GM12878 (cell line): ENCODE results near the gene PCP2. TPM values are rescaled to one million over a fixed set of nuclear protein-coding genes. Genes with fewer than 3 reads are reported as not detected.

Experiments used
- EED ChIP-seq: sonication (generic); IDR thresholded peaks from 2 replicates; pipeline ENCODE4 v1.6.1; 2016; ENCODE audit warnings: antibody characterized with exemption, low read depth
- RAD51 ChIP-seq: fragments of 450-650 bp; IDR thresholded peaks from 2 replicates; pipeline ENCODE4 v1.6.1; 2016; ENCODE audit warnings: moderate library complexity, mild to moderate bottlenecking, inconsistent platforms
- WRNIP1 ChIP-seq: IDR thresholded peaks from 2 replicates; pipeline ENCODE4 v1.6.1; 2011; ENCODE audit warnings: low read depth, low read length, improper control_type of control experiment, borderline replicate concordance
- polyA plus RNA-seq, 11 experiments: library from polyadenylated mRNA; depleted of rRNA in 4 of 11; unstranded in 6 of 11; stranded (reverse) in 5 of 11; fragments of >200 nt; fragmentation: Nextera tagmentation in 4 of 11; fragmentation: Illumina TruSeq in 1 of 11; extraction: Ambion mirVana in 4 of 11; extraction: Trizol in 1 of 11; gene quantifications; 1 replicate in 1 of 11; 2 replicates in 10 of 11; pipeline versions ENCODE4 v1.2.1 to v1.2.3, GENCODE V29; 2011 to 2016; ENCODE audit warnings: inconsistent platforms in 2 of 11, missing spikeins in 2 of 11, low read depth in 1 of 11
- total RNA-seq, 4 experiments: library from RNA; depleted of rRNA in 3 of 4; stranded (reverse); fragments of >200 nt in 3 of 4; fragmentation: Illumina TruSeq in 1 of 4; extraction: Trizol in 1 of 4; gene quantifications; 2 replicates each; pipeline versions ENCODE4 v1.2.1 to v1.2.3, GENCODE V29; 2013 to 2021
- TF ChIP-seq, protein P1 (sequence below): fragments of 150-350 bp; IDR thresholded peaks from 2 replicates; pipeline ENCODE4 v1.6.1; 2016; ENCODE audit warnings: low read depth, low read length
- TF ChIP-seq, protein P2 (sequence below): IDR thresholded peaks from 2 replicates; pipeline ENCODE4 v1.6.1; 2012; ENCODE audit warnings: mild to moderate bottlenecking, low read depth, low read length

PCP2 gene
- total and polyA plus RNA-seq, 10 of the 15 experiments (the other 5 are each of a cell fraction or from before 2014, with no cell fraction given), result 0.10 to 0.62 (median 0.31) TPM; not detected in 5

DNA sequence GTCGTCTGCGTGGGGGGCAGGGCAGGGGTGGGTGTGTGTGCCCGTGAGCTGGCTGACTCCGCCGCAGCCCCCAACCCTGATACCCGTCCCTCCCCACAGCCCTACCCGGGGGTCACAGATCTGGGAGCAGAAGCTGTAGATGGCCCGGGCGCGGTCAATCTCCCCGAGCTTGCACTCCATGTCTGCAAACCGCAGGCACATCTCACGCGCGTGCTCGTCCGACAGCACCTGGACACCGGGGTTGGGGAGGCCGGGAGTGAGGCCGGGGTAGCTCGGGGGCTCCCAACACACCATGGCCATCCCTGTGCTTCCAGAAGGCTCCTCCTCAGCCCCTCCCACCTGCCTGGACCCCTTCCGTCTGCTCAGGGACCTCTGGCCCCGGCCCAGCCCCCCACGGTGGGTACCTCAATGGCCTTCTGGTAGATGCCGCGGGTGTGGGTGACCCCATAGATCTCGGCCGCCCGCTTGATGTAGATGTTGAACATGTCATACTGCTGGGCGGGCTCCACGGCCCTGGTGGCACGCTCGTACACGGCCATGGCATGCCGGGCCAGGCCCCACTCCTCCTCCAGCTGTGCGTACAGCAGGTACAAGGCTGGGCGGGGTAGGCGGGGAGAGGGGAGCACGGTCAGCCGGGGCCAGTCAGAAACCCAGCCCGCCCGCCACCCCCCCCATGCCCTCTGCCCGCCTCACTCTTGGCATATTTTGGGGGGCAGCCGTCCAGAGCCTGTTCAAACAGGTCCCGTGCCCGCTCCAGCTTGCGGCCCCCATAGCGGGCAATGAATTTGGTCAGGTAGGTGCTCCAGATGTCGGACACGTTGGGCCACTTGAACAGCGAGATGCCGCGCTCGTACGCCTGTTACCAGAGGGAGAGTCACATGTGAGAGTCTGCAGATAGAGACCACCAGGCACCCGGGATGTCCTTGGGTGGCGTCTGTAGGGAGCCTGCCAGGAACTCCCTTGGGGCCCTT is 12.8 kb downstream of the PCP2 start (continued):
- TF ChIP-seq, protein P1, sequence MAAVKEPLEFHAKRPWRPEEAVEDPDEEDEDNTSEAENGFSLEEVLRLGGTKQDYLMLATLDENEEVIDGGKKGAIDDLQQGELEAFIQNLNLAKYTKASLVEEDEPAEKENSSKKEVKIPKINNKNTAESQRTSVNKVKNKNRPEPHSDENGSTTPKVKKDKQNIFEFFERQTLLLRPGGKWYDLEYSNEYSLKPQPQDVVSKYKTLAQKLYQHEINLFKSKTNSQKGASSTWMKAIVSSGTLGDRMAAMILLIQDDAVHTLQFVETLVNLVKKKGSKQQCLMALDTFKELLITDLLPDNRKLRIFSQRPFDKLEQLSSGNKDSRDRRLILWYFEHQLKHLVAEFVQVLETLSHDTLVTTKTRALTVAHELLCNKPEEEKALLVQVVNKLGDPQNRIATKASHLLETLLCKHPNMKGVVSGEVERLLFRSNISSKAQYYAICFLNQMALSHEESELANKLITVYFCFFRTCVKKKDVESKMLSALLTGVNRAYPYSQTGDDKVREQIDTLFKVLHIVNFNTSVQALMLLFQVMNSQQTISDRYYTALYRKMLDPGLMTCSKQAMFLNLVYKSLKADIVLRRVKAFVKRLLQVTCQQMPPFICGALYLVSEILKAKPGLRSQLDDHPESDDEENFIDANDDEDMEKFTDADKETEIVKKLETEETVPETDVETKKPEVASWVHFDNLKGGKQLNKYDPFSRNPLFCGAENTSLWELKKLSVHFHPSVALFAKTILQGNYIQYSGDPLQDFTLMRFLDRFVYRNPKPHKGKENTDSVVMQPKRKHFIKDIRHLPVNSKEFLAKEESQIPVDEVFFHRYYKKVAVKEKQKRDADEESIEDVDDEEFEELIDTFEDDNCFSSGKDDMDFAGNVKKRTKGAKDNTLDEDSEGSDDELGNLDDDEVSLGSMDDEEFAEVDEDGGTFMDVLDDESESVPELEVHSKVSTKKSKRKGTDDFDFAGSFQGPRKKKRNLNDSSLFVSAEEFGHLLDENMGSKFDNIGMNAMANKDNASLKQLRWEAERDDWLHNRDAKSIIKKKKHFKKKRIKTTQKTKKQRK, result no peak
- TF ChIP-seq WRNIP1 (no peak), EED (no peak), RAD51 (no peak)
- TF ChIP-seq, protein P2, sequence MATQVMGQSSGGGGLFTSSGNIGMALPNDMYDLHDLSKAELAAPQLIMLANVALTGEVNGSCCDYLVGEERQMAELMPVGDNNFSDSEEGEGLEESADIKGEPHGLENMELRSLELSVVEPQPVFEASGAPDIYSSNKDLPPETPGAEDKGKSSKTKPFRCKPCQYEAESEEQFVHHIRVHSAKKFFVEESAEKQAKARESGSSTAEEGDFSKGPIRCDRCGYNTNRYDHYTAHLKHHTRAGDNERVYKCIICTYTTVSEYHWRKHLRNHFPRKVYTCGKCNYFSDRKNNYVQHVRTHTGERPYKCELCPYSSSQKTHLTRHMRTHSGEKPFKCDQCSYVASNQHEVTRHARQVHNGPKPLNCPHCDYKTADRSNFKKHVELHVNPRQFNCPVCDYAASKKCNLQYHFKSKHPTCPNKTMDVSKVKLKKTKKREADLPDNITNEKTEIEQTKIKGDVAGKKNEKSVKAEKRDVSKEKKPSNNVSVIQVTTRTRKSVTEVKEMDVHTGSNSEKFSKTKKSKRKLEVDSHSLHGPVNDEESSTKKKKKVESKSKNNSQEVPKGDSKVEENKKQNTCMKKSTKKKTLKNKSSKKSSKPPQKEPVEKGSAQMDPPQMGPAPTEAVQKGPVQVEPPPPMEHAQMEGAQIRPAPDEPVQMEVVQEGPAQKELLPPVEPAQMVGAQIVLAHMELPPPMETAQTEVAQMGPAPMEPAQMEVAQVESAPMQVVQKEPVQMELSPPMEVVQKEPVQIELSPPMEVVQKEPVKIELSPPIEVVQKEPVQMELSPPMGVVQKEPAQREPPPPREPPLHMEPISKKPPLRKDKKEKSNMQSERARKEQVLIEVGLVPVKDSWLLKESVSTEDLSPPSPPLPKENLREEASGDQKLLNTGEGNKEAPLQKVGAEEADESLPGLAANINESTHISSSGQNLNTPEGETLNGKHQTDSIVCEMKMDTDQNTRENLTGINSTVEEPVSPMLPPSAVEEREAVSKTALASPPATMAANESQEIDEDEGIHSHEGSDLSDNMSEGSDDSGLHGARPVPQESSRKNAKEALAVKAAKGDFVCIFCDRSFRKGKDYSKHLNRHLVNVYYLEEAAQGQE, result no peak
